Activated naive CD4-positive, alpha-beta T cell treated with anti-CD3 and anti-CD28 coated beads, Interleukin-2, amount 50 U/mL, for 72 hours (primary cell): ENCODE data around the gene EYA3. TPM values are rescaled to one million over a fixed set of nuclear protein-coding genes. Genes with fewer than 3 reads are reported as not detected.

Experiments used
- ATAC-seq, 2 donors: fragments of 150-1000 bp; cut with Tn5 transposase; 2 replicates each; pipeline ENCODE4 v1.10.0; 2021; ENCODE audit warnings: mild to moderate bottlenecking in 2 of 2, moderate library complexity in 2 of 2
- DNase-seq, 2 donors: peaks; one replicate each; pipeline ENCODE4 v3.0.0; 2021 to 2022; ENCODE audit warnings: low spot score in 2 of 2
- H3K27ac Mint-ChIP-seq, 2 donors: one replicate each; pipeline ENCODE4 v1.8.0; 2022; ENCODE audit warnings: mild to moderate bottlenecking in 2 of 2, mixed read lengths in 2 of 2
- H3K36me3 Mint-ChIP-seq, 2 donors: one replicate each; pipeline ENCODE4 v1.8.0; 2022; ENCODE audit warnings: mixed read lengths in 2 of 2
- H3K9me3 Mint-ChIP-seq, 2 donors: one replicate each; pipeline ENCODE4 v1.8.0; 2022; ENCODE audit warnings: mixed read lengths in 2 of 2
- total RNA-seq, 2 donors: library from RNA; stranded (reverse); gene quantifications; one replicate each; pipeline ENCODE4 v1.2.3, GENCODE V29; 2022

EYA3 gene
- total RNA-seq, 2 donors from 2014 or later: 33.1 to 34.4 TPM

GRCh38 chr1:28118640-28119307 lies 30.4 kb upstream of the EYA3 start:
- Mint-ChIP-seq H3K36me3 (no peaks in the 10 kb centered on the region), H3K27ac (no peak overlapping the region), H3K9me3 (no peaks in the 10 kb centered on the region)
- ATAC-seq (no peak), DNase-seq (no peak)

GRCh38 chr1:28115267-28115666 lies 26.9 kb upstream of the EYA3 start:
- DNase-seq (peak; percentile 44 to 58), ATAC-seq (peak; percentile 88 to 89)
- peaks cover 0 to 4% of the 10 kb centered on the region in 2 donors for H3K9me3 Mint-ChIP-seq
- H3K27ac Mint-ChIP-seq: peak overlapping the region in 1 of 2 donors; percentile 21
- H3K36me3 Mint-ChIP-seq: no peaks in the 10 kb centered on the region

GRCh38 chr1:28114844-28115243 lies 26.4 kb upstream of the EYA3 start:
- Mint-ChIP-seq H3K9me3 (peaks cover 0 to 4% of the 10 kb centered on the region in 2 donors), H3K36me3 (no peaks in the 10 kb centered on the region), H3K27ac (peak overlapping the region in 1 of 2 donors; percentile 21)
- ATAC-seq (peak in 1 of 2 donors; percentile 7), DNase-seq (no peak)

GRCh38 chr1:28113242-28113572 lies 24.8 kb upstream of the EYA3 start:
- DNase-seq: no peak
- Mint-ChIP-seq H3K36me3 (no peaks in the 10 kb centered on the region), H3K27ac (no peak overlapping the region), H3K9me3 (peaks cover 0 to 4% of the 10 kb centered on the region in 2 donors)
- no peak for ATAC-seq

- DNase-seq (no peak), ATAC-seq (peak in 1 of 2 donors; percentile 36)
- no peak overlapping the region for H3K27ac Mint-ChIP-seq
- H3K9me3 Mint-ChIP-seq: peaks cover 0 to 4% of the 10 kb centered on the region in 2 donors
- H3K36me3 Mint-ChIP-seq: no peaks in the 10 kb centered on the region
These were observed 24.2 kb upstream of the EYA3 start for GRCh38 chr1:28112388-28113241.

GRCh38 chr1:28111157-28111556 lies 22.7 kb upstream of the EYA3 start:
- Mint-ChIP-seq H3K27ac (no peak overlapping the region), H3K9me3 (peaks cover 0 to 4% of the 10 kb centered on the region in 2 donors), H3K36me3 (no peaks in the 10 kb centered on the region)
- DNase-seq: no peak
- peak in 1 of 2 donors; percentile 59 for ATAC-seq

- DNase-seq (no peak), ATAC-seq (no peak)
- H3K9me3 Mint-ChIP-seq: peaks cover 0 to 4% of the 10 kb centered on the region in 2 donors
- H3K36me3 Mint-ChIP-seq: no peaks in the 10 kb centered on the region
- no peak overlapping the region for H3K27ac Mint-ChIP-seq
These were observed 22.1 kb upstream of the EYA3 start for GRCh38 chr1:28110555-28110954.

- no peak for DNase-seq
- no peaks in the 10 kb centered on the region for H3K36me3 Mint-ChIP-seq
- no peak overlapping the region for H3K27ac Mint-ChIP-seq
- H3K9me3 Mint-ChIP-seq: peaks cover 0 to 4% of the 10 kb centered on the region in 2 donors
- no peak for ATAC-seq
These were observed 21.2 kb upstream of the EYA3 start for GRCh38 chr1:28109639-28110038.

- Mint-ChIP-seq H3K36me3 (no peaks in the 10 kb centered on the region), H3K27ac (no peak overlapping the region), H3K9me3 (peaks cover 0 to 4% of the 10 kb centered on the region in 2 donors)
- no peak for DNase-seq
- no peak for ATAC-seq
These were observed 19.6 kb upstream of the EYA3 start for GRCh38 chr1:28108001-28108400.

GRCh38 chr1:28104866-28105467 lies 16.6 kb upstream of the EYA3 start:
- ATAC-seq: no peak
- Mint-ChIP-seq H3K36me3 (no peaks in the 10 kb centered on the region), H3K9me3 (no peaks in the 10 kb centered on the region), H3K27ac (no peak overlapping the region)
- no peak for DNase-seq

- ATAC-seq (no peak), DNase-seq (no peak)
- Mint-ChIP-seq H3K27ac (no peak overlapping the region), H3K9me3 (no peaks in the 10 kb centered on the region), H3K36me3 (peaks cover 0 to under 1% of the 10 kb centered on the region in 2 donors)
These were observed 13.8 kb upstream of the EYA3 start for GRCh38 chr1:28102189-28102588.

GRCh38 chr1:28099050-28099769 lies 10.8 kb upstream of the EYA3 start:
- ATAC-seq: no peak
- H3K36me3 Mint-ChIP-seq: peaks cover 0 to 13% of the 10 kb centered on the region in 2 donors

GRCh38 chr1:28097100-28097472 lies 8.7 kb upstream of the EYA3 start:
- Mint-ChIP-seq H3K36me3 (peaks cover 0 to 13% of the 10 kb centered on the region in 2 donors), H3K9me3 (no peaks in the 10 kb centered on the region)
- ATAC-seq: no peak

More at GRCh38 chr1:28099050-28099769, 10.8 kb upstream of the EYA3 start:
- Mint-ChIP-seq H3K9me3 (no peaks in the 10 kb centered on the region), H3K27ac (no peak overlapping the region)
- no peak for DNase-seq

GRCh38 chr1:28096210-28097099 lies 8.0 kb upstream of the EYA3 start:
- no peak for DNase-seq
- Mint-ChIP-seq H3K36me3 (peaks cover 0 to 13% of the 10 kb centered on the region in 2 donors), H3K27ac (no peak overlapping the region), H3K9me3 (no peaks in the 10 kb centered on the region)
- ATAC-seq: no peak

More at GRCh38 chr1:28097100-28097472, 8.7 kb upstream of the EYA3 start:
- H3K27ac Mint-ChIP-seq: no peak overlapping the region
- no peak for DNase-seq

- H3K36me3 Mint-ChIP-seq: peaks cover 3 to 11% of the 10 kb centered on the region in 2 donors
- H3K9me3 Mint-ChIP-seq: no peaks in the 10 kb centered on the region
- DNase-seq: peak in 1 of 2 donors; percentile 88
- peak in 1 of 2 donors; percentile 8 for ATAC-seq
- H3K27ac Mint-ChIP-seq: no peak overlapping the region
These were observed 2.8 kb upstream of the EYA3 start for GRCh38 chr1:28091043-28091781.
